GM12872 (cell line): ENCODE measurements around the gene ATP9B.

Source experiments
- TF ChIP-seq, protein P1 (sequence below): IDR thresholded peaks from 3 replicates; pipeline ENCODE4 v1.5.1; 2011; ENCODE audit warnings: low read depth, mild to moderate bottlenecking, low read length, moderate library complexity; ENCODE audit not compliant: insufficient read depth

The ATP9B gene

DNA sequence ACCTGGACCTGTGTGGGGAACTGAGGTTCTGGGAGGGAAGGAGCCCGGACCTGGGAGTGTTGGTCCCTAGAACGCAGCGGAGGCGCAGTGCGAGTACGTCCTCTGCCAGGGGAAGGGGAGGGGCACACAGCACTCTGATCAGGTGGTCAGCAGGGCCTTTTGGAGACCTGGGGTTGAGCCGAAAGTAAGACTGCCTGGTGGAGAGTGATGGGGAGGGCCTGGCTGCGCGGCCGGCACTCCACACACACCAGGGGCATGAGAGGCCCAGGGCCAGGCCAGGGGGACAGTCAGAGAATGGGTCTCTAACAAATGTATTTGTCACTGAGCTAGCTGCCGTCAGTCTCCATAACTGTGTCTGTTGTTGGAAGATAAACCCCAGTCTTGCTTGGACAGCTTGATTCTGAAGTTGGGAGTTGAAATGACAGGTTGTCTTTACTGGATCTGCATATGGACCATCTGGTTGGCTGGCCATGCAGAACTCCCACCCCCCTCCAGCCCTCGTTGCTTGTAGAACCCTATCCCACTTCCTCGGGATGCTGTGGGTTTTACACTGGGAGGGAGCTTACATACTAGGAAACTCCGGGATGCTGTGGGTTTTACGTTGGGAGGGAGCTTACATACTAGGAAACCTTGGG lies 251.1 kb downstream of the ATP9B start:
- TF ChIP-seq, protein P1, sequence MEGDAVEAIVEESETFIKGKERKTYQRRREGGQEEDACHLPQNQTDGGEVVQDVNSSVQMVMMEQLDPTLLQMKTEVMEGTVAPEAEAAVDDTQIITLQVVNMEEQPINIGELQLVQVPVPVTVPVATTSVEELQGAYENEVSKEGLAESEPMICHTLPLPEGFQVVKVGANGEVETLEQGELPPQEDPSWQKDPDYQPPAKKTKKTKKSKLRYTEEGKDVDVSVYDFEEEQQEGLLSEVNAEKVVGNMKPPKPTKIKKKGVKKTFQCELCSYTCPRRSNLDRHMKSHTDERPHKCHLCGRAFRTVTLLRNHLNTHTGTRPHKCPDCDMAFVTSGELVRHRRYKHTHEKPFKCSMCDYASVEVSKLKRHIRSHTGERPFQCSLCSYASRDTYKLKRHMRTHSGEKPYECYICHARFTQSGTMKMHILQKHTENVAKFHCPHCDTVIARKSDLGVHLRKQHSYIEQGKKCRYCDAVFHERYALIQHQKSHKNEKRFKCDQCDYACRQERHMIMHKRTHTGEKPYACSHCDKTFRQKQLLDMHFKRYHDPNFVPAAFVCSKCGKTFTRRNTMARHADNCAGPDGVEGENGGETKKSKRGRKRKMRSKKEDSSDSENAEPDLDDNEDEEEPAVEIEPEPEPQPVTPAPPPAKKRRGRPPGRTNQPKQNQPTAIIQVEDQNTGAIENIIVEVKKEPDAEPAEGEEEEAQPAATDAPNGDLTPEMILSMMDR: no peak

DNA sequence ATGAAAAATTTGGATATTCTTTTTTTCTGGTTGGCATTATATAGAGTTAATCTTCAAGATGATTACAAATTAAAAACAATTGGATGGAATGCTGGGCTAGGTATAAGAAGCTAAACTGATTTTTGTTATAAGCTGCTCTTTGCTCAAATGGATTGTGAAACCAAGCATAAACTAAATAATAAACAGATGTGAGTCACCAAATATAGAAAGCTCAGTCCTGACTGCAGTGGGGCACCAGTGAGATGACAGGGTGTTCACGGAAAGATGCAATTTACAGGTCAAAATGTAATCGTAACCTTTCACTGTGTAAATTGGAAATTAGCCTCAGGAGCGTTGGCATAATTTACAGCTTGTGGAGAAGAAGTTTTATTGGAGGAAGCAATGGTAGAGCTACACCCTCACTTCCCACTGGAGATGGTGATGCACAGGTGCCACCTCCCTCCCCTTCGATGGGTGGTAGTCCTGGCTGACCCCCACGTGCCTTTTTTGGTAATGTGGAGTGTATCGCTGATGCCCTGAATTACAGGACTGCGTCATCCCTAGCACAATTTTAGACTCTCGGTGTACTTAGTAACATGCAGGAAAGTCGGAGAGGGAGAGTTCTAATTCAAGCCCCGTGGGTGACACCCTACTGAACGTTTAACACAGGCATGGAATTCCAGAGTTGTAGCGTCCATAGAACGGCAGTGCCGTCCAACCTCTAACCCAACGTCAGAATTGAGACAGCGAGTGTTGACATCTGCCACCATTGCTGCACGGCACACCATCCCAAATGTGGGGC lies 252.6 kb downstream of the ATP9B start:
- TF ChIP-seq, protein P1: no peak

DNA sequence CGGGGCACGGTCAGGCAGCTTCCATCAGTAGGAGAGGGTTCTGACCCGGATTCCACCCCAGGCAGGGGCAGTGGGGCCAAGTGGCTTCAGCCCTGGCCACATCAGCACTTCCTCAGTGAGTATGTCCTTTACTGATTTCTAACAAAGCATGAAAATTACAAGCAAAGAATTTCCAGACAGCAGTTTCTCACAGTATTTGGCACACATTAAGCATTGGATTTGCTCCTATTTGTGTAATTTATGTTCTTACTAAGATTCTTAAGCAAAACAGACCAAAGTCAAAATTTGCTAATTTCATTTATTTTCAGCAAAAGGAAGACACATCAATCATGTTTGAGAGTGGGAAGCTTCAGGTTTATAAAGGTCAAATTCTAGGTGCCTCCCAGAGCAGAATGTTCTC lies 253.2 kb downstream of the ATP9B start:
- TF ChIP-seq, protein P1: no peak

DNA sequence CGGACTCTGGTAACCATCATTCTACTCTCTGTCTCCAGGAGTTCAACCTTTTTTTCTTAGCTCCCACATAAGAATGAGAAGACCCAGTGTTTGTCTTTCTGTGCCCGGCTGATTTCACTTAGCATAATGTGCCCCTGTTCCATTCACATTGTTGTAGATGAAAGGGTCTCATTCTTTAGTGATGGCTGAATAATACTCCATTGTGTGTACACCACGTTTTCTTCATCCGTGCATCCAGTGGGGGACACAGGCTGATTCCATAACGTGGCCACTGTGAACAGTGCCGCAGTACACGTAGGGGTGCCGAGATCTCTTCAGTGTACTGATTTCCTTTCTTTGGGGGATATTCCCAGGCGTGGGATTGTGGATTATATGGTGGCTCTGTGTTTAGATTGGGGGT lies 254.3 kb downstream of the ATP9B start:
- TF ChIP-seq, protein P1: no peak

DNA sequence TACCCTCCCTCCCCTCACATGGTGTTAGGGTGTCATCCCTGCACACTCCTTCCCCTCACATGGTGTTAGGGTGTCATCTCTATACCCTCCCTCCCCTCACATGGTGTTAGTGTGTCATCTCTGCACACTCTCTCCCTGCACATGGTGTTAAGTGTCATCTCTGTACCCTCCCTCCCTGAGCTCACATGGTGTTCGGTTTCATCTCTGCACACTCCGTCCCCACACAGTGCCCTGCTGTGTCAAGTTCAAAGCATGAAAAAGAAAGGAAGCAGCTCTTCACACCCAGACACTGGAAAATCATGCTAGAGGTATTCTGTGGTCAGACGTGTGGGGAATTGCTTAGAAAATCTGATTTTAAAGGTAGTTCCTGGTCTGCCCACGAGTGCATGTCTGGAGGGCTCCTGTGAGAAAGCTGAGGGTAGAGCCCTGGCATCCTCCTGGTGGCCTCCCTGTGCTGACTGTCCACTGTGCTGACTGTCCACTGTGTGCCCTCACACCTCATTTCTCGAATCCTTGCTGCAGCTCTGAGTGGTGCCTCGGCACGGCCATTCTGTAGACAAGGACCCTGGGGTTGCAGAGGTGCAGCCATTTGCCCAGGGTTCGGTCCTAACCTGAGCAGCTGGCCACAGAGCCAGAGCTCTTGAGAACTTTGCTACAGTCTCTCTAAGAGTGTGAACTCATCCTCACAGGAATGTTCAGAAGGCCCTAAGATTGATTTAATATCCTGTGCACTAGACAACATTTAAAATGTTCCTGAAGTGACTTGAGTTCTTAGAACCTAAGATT lies 257.4 kb downstream of the ATP9B start:
- TF ChIP-seq, protein P1: no peak

DNA sequence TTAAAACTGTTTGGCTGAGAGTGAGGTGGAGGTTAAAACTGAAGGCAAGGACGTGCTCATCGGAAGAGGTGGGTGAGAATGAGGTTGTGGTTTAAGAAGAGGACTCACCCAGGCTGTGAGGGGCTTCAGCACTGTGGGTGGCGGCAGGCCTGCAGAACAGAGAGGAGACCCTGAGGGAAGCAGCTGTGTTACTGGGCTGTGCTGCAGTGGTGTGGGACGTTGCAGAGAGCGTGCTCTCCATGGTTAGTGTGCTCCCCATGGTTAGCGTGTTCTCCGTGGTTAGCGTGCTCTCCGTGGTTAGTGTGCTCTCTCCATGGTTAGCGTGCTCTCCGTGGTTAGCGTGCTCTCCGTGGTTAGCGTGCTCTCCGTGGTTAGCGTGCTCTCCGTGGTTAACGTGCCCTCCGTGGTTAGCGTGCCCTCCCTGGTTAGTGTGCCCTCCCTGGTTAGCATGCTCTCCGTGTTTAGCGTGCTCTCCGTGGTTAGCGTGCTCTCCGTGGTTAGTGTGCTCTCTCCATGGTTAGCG lies 258.1 kb downstream of the ATP9B start:
- TF ChIP-seq, protein P1: no peak

DNA sequence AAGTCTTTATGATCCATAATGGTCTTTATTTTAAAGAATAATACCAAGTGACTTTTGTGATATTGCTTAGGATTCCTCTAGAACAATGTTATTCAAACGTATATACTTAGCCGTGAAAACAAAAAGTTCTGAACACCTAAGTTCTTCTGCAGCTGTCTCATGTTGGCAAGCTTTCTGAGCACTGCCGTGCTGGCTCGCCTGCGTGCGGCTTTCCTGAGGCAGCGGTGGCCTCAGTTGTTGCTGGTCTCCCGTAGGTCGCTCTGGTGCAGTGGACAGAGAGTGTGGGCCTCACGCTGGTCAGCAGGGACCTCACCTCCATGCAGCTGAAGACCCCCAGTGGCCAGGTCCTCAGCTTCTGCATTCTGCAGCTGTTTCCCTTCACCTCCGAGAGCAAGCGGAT lies 259.7 kb downstream of the ATP9B start:
- TF ChIP-seq, protein P1: no peak
